ENCODE measurements around the gene POLR2M.

Gene POLR2M

DNA sequence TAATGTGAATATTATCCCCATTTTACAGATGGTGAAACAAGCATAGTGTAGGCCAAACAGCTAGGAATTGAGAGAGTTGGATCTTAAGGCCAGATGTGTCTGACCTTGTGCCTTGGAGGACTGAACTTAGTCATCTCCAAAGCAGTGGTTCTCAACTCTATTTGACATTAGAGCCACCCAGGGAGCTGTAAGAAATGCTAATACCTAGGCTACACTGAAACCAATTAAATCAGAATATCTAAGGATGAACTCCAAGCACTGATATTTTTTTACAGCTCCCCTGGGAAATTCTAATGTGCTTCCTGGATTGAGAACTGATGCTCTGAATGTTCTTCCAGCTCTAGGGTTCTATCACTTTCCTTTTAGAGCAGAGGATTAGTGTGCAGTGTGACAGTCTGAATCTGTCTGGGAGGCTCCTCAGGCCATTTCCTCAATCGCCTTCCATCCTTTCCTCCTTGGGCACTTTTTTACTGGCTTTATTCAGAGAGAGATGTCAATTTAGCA lies 32.3 kb downstream of the POLR2M start:
- no peak for DNase-seq (ENCODE audit: low read depth in 2 of 2)

DNA sequence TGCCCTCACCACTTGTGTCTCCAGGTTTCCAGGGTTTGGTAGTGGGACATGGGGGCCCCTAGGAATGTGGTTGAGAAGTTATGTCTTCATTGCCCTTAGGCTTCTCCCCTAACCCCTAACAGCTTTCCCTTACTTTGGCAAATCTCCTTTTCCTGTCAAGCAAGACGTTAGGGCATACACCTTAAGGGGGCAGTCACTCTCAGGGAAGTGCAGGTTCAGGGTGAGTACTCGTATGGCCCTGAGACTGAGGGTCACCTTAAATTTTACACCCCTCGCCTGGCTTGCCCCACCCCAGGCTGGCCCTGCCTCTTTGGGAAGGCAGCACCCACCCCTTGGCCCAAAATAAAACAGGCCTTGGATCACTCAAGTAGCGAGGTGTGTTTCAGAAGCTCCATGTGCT lies 33.5 kb downstream of the POLR2M start:
- no peak for DNase-seq (ENCODE audit: low read depth in 2 of 2)

DNA sequence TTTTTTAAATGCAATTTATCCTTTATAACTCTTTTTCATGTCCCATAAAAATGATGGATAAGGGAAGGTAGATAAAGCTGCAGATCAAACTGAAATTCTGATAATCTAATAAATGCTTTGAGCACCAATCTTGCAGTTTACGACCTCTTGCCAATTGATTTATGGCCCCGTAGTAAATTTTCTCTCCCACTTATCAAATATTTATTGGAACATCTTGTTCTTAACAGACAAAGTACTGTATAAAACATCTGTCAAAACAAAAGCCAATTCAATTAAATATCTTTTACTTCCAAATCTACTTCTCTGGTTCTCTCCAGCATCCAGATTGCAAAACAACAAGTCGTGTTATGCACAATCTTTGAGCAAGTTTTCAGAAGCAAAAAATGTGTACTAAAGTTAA lies 34.6 kb downstream of the POLR2M start:
- no peak for DNase-seq (ENCODE audit: low read depth in 2 of 2)

DNA sequence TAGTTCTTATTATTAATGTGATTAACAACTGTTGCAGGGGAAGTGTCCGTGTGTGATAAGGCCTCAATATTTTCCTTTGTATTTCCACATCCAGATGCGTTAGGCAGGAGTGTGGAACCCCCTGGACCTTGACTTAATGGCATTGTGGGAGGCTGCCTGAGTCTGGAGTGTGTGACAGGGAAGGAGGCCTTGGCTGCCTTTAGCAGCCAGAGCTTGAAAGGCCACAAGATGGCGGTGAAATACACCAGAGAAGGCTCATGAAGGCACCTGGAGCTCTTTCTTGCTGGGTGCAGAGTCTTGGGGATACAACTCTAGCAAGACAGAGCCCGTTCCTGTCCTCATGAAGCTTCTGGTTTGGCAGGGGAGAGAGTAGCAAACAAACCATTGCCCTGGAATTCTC lies 36.9 kb downstream of the POLR2M start:
- no peak for DNase-seq (ENCODE audit: low read depth in 2 of 2)

DNA sequence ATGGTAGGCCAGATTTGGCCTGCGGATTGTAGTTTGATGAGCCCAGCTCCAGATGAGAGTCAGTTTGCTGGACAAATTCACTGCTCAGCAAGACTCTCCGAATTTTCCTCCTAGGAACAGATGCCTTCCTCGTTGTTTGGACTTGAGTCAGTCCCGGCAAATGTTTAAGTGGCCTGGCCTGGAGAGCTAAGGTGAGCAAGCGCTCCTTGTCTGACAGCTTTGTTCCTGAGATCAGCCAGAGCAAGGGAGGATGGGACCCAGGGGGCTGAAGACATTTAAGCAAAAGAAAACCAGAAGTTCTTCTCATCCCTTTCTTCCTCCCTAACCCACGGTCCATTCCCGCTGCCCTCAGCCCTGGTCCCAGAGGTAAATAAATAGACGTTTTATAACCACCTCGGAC lies 40.3 kb downstream of the POLR2M start:
- no peak for DNase-seq (ENCODE audit: low read depth in 2 of 2)

DNA sequence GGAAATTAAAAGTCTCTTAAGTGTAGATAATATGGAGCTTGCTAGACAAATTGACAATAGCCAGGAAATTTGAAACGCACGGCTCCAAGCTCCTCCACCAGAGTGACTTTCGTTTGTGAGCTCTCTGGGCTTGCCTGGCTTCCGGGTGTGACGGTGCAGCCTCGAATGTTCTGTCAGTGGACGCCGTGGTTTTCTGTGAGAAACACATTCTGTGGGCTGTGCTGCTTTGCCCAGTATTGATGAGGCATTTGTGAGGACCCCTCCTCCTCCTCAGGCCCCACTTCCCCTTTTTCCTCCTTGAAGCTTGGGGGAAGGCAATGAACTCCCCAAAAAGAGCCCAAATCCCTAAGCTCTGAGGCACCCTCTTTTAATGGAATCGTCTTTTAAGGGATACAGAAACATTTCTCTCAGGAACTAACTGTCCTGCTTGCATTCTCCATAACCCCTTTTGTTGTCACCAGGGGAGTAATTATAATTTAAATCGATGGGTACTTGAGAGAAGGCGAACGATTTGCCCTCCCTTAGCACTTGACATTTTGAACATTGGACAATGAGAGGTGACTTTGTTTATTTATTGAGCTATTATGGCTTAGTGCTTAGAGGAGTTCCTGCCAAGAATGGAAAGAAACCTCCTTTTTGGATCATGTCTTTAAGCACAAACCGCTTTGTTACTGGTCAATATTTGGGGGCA lies 40.8 kb downstream of the POLR2M start:
- no peak for DNase-seq (ENCODE audit: low read depth in 2 of 2)

DNA sequence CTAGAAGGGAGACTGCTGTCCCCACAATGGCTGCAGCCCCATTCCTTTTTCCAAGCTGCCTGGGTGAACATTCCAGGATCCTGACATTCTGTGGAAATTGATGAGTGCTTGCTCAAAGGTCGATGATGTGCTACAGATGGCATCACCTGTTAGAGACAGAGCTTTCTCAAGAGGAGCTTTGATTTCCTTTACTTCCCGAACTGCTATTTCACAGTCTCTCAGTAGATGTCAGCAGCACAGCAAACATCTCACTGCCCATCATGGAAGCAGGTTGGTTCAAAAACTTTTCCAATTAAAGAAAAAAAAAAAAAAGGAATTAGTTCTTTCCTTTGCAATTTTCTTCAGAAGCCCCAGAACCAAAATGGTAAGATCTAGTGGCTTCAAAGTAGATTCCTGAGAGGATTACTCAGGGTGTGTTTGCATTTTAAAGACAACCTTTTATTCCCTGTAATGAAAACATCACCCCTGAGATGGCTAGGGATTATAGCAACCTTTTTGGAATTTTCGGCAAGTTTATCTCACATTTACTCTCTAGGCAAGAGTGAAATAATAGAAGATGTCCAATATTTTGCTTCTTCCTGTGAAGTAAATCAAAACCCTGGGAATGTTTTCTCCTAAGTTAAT lies 44.8 kb downstream of the POLR2M start:
- no peak for DNase-seq (ENCODE audit: low read depth in 2 of 2)

DNA sequence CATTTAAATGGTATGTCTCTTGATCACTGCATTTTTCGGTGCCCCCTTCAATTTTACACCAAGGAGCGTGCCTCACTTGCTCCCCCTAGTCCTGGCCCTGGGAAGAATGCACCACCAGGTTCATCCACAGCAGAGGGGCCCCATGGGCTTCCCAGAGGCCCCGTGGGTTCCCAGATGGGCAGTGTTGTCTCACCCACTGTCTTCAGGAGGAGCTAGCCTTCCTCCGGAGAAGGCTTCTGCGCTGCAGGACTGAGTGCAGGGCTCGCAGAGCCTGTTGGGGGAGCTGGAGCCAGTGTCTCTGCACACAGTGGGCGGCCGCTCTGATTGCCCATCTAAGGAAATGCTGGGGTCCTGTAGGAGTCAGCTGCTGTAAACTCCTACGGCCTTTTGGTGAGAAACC lies 45.9 kb downstream of the POLR2M start:
- no peak for DNase-seq (ENCODE audit: low read depth in 2 of 2)

DNA sequence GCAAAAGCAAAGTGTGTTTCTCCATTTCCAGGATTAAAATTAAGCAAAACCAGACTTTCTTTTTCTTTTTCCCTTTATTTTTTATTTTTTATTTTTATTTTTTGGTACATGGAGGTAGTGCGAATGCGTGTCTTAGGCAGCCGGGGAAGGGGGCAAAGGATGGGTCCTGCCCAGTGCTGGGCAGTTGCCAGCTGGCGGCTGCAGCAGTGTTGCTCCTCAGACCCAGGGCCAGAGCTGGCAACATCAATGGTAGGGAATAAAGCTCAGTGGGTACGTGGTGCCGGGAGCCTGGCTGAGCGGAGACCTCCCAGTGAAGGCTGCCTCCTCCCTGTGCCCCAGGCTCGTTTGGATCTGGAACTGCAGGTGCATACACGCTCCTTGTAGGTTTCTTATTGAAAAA lies 46.3 kb downstream of the POLR2M start:
- DNase-seq (ENCODE audit: low read depth in 2 of 2): no peak

DNA sequence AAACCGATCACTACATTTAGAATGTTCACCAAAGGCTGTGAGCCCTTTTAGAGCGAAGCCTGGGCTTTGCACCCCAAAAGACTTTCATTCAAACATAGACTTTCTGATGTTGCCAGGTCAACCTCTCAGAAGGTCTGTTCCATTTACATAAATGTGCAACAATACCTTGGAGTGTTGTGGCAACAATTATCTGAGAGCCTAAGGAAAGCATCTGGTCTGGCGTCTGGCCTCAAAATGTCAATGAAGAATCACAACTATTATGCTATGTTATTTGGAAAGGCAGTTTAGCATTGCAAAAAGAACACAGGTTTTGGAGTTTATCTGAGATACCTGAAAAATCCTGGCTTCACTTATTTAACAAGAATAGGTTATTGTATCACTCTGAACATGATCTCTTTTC lies 50.0 kb downstream of the POLR2M start:
- no peak for DNase-seq (ENCODE audit: low read depth in 2 of 2)

DNA sequence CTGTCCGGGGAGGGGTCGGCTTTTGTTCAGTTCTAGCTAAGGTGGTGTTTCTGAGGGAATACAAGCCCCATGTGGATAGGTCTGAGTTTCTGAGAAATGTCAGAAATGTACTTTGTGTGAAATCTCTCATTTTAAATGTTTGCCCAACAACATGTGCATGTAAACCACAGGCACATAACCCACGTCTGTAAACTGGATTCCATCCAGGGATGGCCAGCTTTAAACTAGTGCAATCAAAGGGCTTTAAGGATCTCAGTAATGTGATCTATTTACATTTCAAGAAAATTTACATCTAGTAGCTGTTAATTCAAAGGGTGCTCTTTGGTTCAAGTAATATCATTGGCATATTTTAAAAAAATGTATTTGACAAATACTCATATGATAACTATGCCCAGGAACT lies 52.0 kb downstream of the POLR2M start:
- DNase-seq (ENCODE audit: low read depth in 2 of 2): no peak

DNA sequence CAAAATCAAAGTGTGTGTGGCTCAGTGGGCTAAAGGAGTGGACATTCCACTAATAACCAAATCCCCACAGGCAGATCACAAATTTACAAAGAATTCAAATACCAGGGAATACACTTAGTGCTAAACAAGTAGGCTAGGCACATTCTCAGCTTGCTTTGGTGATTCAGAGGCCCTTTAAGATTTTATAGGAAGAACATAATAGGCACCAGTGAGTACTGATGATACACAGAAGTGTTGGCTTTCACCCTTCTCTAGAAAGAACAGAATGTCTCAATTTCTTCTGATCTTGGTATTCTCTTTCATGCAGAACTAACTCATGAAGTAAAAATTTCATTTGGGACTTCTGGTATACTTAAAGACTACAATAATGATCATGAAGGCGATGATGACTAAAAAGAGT lies 55.0 kb downstream of the POLR2M start:
- DNase-seq (ENCODE audit: low read depth in 2 of 2): no peak

DNA sequence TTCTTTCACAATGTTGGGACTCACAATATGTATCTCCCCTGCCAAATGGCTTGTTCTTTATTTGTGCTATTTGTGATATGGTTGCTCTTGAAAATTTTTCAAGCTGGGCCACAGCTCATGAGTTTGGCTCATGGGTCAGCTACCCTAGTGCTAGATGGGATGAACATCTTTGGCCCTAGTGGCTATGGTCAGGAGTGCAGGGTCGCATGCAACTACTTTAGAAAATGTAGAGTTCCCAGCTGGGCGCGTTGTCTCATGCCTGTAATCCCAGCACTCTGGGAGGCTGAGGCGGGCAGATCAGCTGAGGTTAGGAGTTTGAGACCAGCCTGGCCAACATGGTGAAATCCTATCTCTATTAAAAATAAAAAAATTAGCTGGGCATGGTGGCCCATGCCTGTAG lies 55.8 kb downstream of the POLR2M start:
- DNase-seq (ENCODE audit: low read depth in 2 of 2): no peak

DNA sequence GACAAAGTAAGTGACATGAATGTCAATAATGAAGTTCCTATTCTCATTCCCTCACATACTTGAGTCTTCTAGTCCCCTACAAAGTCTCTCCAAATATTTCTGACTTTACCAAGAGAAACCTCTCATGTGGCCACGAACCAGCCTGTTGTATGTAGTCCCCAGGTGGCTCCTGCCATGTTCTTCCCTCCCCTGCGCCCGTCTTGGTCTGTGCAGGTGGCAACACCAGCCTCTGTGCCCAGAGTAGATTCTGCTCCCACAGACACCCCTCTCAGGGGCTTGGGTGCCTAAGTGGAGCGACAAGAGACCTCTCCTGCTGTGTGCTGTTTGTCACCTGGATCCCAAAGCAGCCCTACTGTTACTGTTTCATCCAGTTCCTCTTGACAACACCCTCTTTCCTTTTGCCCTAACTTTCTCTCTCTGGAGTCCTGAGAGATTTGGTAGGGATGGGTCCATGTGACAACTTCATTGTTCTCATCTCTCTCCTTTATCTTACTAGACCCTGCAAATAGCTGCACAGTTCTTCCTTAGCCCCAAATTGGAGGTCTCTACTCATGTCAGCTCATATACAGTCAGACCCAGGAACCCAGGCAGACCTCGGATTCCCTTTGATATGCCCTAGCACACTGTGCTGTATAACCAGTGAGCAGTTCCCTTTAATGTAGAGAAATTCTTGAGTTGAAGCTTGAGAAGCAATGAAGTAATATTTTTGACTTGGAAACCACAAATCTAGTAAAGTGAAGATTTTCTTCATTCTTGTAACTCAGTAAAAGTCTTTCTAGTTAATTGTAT lies 56.9 kb downstream of the POLR2M start:
- DNase-seq (ENCODE audit: low read depth in 2 of 2): no peak
